Esophagus muscularis mucosa (tissue), 4 donors: ENCODE results near the gene MESP1. TPM values are rescaled to one million over a fixed set of nuclear protein-coding genes. Genes with fewer than 3 reads are reported as not detected.

Experiments used
- DNase-seq: peaks from one replicate; pipeline ENCODE4 v3.0.0-alpha.2; 2017; ENCODE audit errors: extremely low spot score
- H3K27ac ChIP-seq, 4 donors: fragments of 200-600 bp; sonication (generic); replicated peaks in 1 of 4; 1 replicate in 3 of 4; 2 replicates in 1 of 4; pipeline ENCODE4 v1.5.1; 2016 to 2019; ENCODE audit warnings: mild to moderate bottlenecking in 1 of 4
- H3K27me3 ChIP-seq, 4 donors: fragments of 200-600 bp; sonication (generic); one replicate each; pipeline versions ENCODE4 v1.5.1 to v1.6.0; 2016 to 2019
- H3K36me3 ChIP-seq, 4 donors: fragments of 200-600 bp; sonication (generic); one replicate each; pipeline ENCODE4 v1.5.1; 2016 to 2019
- H3K4me1 ChIP-seq, 4 donors: fragments of 200-600 bp; sonication (generic); one replicate each; pipeline ENCODE4 v1.5.1; 2016 to 2019
- H3K4me3 ChIP-seq, 4 donors: fragments of 200-600 bp; sonication (generic); 1 replicate in 2 of 4; 2 replicates in 2 of 4; pipeline ENCODE4 v1.5.1; 2016 to 2019; ENCODE audit warnings: mild to moderate bottlenecking in 4 of 4, moderate library complexity in 1 of 4
- H3K9me3 ChIP-seq, 4 donors: fragments of 200-600 bp; sonication (generic); 1 replicate in 3 of 4; 2 replicates in 1 of 4; pipeline ENCODE4 v1.5.1; 2016 to 2019
- EP300 ChIP-seq: sonication (generic); formaldehyde crosslinking; IDR thresholded peaks from one replicate; pipeline ENCODE4 v1.6.1; 2017; ENCODE audit warnings: antibody characterized with exemption
- POLR2A ChIP-seq: fragments of 450-650 bp; IDR thresholded peaks from one replicate; pipeline ENCODE4 v1.6.1; 2017; ENCODE audit warnings: antibody characterized with exemption, moderate library complexity, mild to moderate bottlenecking, low read depth
- POLR2AphosphoS5 ChIP-seq, 2 donors: sonication (generic); formaldehyde crosslinking; IDR thresholded peaks; one replicate each; pipeline ENCODE4 v1.6.1; 2017; ENCODE audit warnings: antibody characterized with exemption in 2 of 2
- WGBS: methylation state at CpG from one replicate; pipeline ENCODE4 v1.1.5; 2018; 5-methylcytosine and 5-hydroxymethylcytosine counted together
- intact Hi-C: fragments of 100-400 bp; cut with DNase I; formaldehyde crosslinking; loops from one replicate; pipeline ENCODE4 v1.15.1; 2023
- total RNA-seq, 4 donors: library from RNA; depleted of rRNA; stranded (reverse); fragments of >200 nt; gene quantifications; one replicate each; pipeline versions ENCODE4 v1.1.0 to v1.2.1, GENCODE V29; 2016
- TF ChIP-seq, protein P1 (sequence below), 3 experiments: fragments of 200-600 bp in 2 of 3; fragments of 450-650 bp in 1 of 3; sonication (generic) in 2 of 3; IDR thresholded peaks; one replicate each; pipeline ENCODE4 v1.5.1; 2017 to 2019; ENCODE audit warnings: antibody characterized with exemption in 3 of 3, mild to moderate bottlenecking in 2 of 3, moderate library complexity in 1 of 3

The MESP1 gene
- total RNA-seq, 4 donors from 2014 or later = 0.50 to 2.8 (median 1.7) TPM

DNA sequence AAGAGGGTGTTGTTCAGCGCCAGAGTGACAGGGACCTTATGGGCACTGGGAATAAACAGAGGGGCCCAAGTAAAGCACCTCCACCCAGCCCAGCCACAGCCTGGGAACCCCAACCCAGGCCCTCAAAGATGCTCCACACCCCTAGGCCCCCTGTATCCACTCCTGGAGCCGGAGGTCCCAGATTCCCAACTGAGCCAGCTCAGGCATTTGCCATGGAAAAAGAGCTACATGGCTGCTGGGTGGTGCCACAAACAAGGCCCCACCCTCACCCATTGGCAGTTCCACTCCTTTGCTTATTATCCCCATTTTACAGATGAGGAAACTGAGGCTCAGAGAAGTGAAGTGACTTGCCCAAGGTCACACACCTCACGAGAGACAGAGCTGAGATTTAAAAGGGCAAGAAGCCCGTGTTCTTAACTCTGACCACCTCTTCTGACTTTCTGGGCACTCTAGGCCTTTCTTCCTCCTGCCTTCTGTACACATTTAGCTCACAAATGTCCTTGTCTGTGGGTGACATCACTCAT is 46.7 kb upstream of the MESP1 start:
- TF ChIP-seq POLR2AphosphoS5 (IDR thresholded peaks at IDR 0.05) = no peak
- no peak for TF ChIP-seq POLR2A
- no peak for TF ChIP-seq EP300
- TF ChIP-seq, protein P1, sequence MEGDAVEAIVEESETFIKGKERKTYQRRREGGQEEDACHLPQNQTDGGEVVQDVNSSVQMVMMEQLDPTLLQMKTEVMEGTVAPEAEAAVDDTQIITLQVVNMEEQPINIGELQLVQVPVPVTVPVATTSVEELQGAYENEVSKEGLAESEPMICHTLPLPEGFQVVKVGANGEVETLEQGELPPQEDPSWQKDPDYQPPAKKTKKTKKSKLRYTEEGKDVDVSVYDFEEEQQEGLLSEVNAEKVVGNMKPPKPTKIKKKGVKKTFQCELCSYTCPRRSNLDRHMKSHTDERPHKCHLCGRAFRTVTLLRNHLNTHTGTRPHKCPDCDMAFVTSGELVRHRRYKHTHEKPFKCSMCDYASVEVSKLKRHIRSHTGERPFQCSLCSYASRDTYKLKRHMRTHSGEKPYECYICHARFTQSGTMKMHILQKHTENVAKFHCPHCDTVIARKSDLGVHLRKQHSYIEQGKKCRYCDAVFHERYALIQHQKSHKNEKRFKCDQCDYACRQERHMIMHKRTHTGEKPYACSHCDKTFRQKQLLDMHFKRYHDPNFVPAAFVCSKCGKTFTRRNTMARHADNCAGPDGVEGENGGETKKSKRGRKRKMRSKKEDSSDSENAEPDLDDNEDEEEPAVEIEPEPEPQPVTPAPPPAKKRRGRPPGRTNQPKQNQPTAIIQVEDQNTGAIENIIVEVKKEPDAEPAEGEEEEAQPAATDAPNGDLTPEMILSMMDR (IDR thresholded peaks at IDR 0.05) = no peak
- Histone ChIP-seq H3K4me3 (no peak overlapping the region), H3K4me1 (peaks cover 0 to 4% (median 0%) of the 10 kb centered on the region in 4 donors), H3K27me3 (peaks cover 0 to 12% (median 0%) of the 10 kb centered on the region in 4 donors), H3K36me3 (peaks cover 0 to 10% (median 0%) of the 10 kb centered on the region in 4 donors), H3K9me3 (no peaks in the 10 kb centered on the region), H3K27ac (no peak overlapping the region)
- intact Hi-C loops = no loop called here
- WGBS = 99% methylated on average over 4 of the region's 4 CpGs
- DNase-seq = no peak

GRCh38 chr15:89795996-89796395 is 44.9 kb upstream of the MESP1 start:
- H3K36me3 ChIP-seq = peaks cover 0 to 3% (median 0%) of the 10 kb centered on the region in 4 donors
- TF ChIP-seq, protein P1 (IDR thresholded peaks at IDR 0.05) = no peak
- TF ChIP-seq POLR2AphosphoS5 (IDR thresholded peaks at IDR 0.05) (no peak), POLR2A (no peak), EP300 (no peak)
- no peak overlapping the region for H3K27ac ChIP-seq
- no peaks in the 10 kb centered on the region for H3K9me3 ChIP-seq
- peaks cover 0 to 4% (median 0%) of the 10 kb centered on the region in 4 donors for H3K27me3 ChIP-seq
- H3K4me1 ChIP-seq = peaks cover 0 to 4% (median 0%) of the 10 kb centered on the region in 4 donors
- DNase-seq = no peak
- no peak overlapping the region for H3K4me3 ChIP-seq
- intact Hi-C loops = no loop called here

- Histone ChIP-seq H3K27me3 (no peaks in the 10 kb centered on the region), H3K4me3 (no peak overlapping the region), H3K4me1 (peaks cover 0 to 4% (median 0%) of the 10 kb centered on the region in 4 donors), H3K36me3 (peaks cover 0 to 3% (median 0%) of the 10 kb centered on the region in 4 donors), H3K9me3 (no peaks in the 10 kb centered on the region), H3K27ac (no peak overlapping the region)
- no peak for DNase-seq
- WGBS = 49% methylated on average over 5 of the region's 5 CpGs
- intact Hi-C loops = no loop called here
- TF ChIP-seq POLR2A (no peak), POLR2AphosphoS5 (IDR thresholded peaks at IDR 0.05) (no peak), EP300 (no peak)
- TF ChIP-seq, protein P1 (IDR thresholded peaks at IDR 0.05) = no peak
These were observed 43.7 kb upstream of the MESP1 start for GRCh38 chr15:89794627-89795241.

GRCh38 chr15:89792106-89792805 is 41.2 kb upstream of the MESP1 start:
- no peak overlapping the region for H3K4me3 ChIP-seq
- H3K27ac ChIP-seq = no peak overlapping the region
- 90% methylated on average over 20 of the region's 22 CpGs for WGBS
- H3K36me3 ChIP-seq = peaks cover 0 to 3% (median 0%) of the 10 kb centered on the region in 4 donors
- intact Hi-C loops = no loop called here
- TF ChIP-seq EP300 = no peak
- TF ChIP-seq, protein P1 (IDR thresholded peaks at IDR 0.05) = no peak
- no peak for TF ChIP-seq POLR2AphosphoS5 (IDR thresholded peaks at IDR 0.05)
- TF ChIP-seq POLR2A = no peak
- no peaks in the 10 kb centered on the region for H3K27me3 ChIP-seq
- H3K4me1 ChIP-seq = peaks cover 0 to 4% (median 0%) of the 10 kb centered on the region in 4 donors
- no peak for DNase-seq
- peaks cover 0 to 14% (median 4%) of the 10 kb centered on the region in 4 donors for H3K9me3 ChIP-seq
